Central memory CD8-positive, alpha-beta T cell (primary cell): ENCODE measurements around the gene FAT4.

Source experiments
- ATAC-seq: fragments of 150-1000 bp; cut with Tn5 transposase; replicated peaks from 2 replicates; pipeline ENCODE4 v1.10.0; 2022; ENCODE audit warnings: mild to moderate bottlenecking, moderate FRiP score, moderate number of reproducible peaks; ENCODE audit not compliant: poor library complexity, severe bottlenecking; ENCODE audit errors: extremely low read depth
- DNase-seq, 2 donors: peaks; one replicate each; pipeline ENCODE4 v3.0.0; 2021; ENCODE audit warnings: low spot score in 2 of 2
- H3K27ac Mint-ChIP-seq: one replicate; pipeline ENCODE4 v1.8.0; 2022; ENCODE audit warnings: low read depth, mild to moderate bottlenecking, moderate library complexity, mixed read lengths
- H3K27me3 Mint-ChIP-seq: one replicate; pipeline ENCODE4 v1.8.0; 2022; ENCODE audit warnings: mixed read lengths
- H3K36me3 Mint-ChIP-seq: one replicate; pipeline ENCODE4 v1.8.0; 2022; ENCODE audit warnings: mild to moderate bottlenecking, moderate library complexity, mixed read lengths; ENCODE audit not compliant: insufficient read depth
- H3K4me1 Mint-ChIP-seq: one replicate; pipeline ENCODE4 v1.8.0; 2022; ENCODE audit warnings: mixed read lengths
- H3K4me3 Mint-ChIP-seq: one replicate; pipeline ENCODE4 v1.8.0; 2022; ENCODE audit warnings: mild to moderate bottlenecking, moderate library complexity, mixed read lengths
- H3K9me3 Mint-ChIP-seq: one replicate; pipeline ENCODE4 v1.8.0; 2022; ENCODE audit warnings: mixed read lengths

The FAT4 gene

GRCh38 chr4:125322366-125322730 is 7.6 kb downstream of the FAT4 start:
- Mint-ChIP-seq H3K27ac (no peak overlapping the region), H3K4me1 (no peaks in the 10 kb centered on the region), H3K27me3 (peaks cover 14% of the 10 kb centered on the region), H3K9me3 (no peaks in the 10 kb centered on the region), H3K36me3 (no peaks in the 10 kb centered on the region), H3K4me3 (no peak overlapping the region)
- ATAC-seq (no peak), DNase-seq (no peak)

GRCh38 chr4:125323654-125324053 is 8.9 kb downstream of the FAT4 start:
- H3K36me3 Mint-ChIP-seq, result no peaks in the 10 kb centered on the region
- no peak for ATAC-seq
- no peaks in the 10 kb centered on the region for H3K4me1 Mint-ChIP-seq
- peaks cover under 1% of the 10 kb centered on the region for H3K27me3 Mint-ChIP-seq
- H3K4me3 Mint-ChIP-seq, result no peak overlapping the region
- no peak for DNase-seq
- H3K9me3 Mint-ChIP-seq, result no peaks in the 10 kb centered on the region
- H3K27ac Mint-ChIP-seq, result no peak overlapping the region

- no peak overlapping the region for H3K27ac Mint-ChIP-seq
- no peaks in the 10 kb centered on the region for H3K4me1 Mint-ChIP-seq
- no peaks in the 10 kb centered on the region for H3K27me3 Mint-ChIP-seq
- H3K9me3 Mint-ChIP-seq, result no peaks in the 10 kb centered on the region
- H3K4me3 Mint-ChIP-seq, result no peak overlapping the region
- DNase-seq (no peak), ATAC-seq (no peak)
- H3K36me3 Mint-ChIP-seq, result no peaks in the 10 kb centered on the region
These were observed 11.0 kb downstream of the FAT4 start for GRCh38 chr4:125325733-125326132.

- no peaks in the 10 kb centered on the region for H3K36me3 Mint-ChIP-seq
- DNase-seq (no peak), ATAC-seq (no peak)
- no peak overlapping the region for H3K27ac Mint-ChIP-seq
- H3K4me3 Mint-ChIP-seq, result no peak overlapping the region
- H3K4me1 Mint-ChIP-seq, result no peaks in the 10 kb centered on the region
- no peaks in the 10 kb centered on the region for H3K27me3 Mint-ChIP-seq
- H3K9me3 Mint-ChIP-seq, result peaks cover 5% of the 10 kb centered on the region
These were observed 16.4 kb downstream of the FAT4 start for GRCh38 chr4:125331116-125331515.

GRCh38 chr4:125334926-125335325 is 20.2 kb downstream of the FAT4 start:
- no peaks in the 10 kb centered on the region for H3K36me3 Mint-ChIP-seq
- H3K4me3 Mint-ChIP-seq, result no peak overlapping the region
- H3K27ac Mint-ChIP-seq, result no peak overlapping the region
- ATAC-seq, result no peak
- DNase-seq, result no peak
- H3K9me3 Mint-ChIP-seq, result peaks cover 5% of the 10 kb centered on the region
- H3K4me1 Mint-ChIP-seq, result no peaks in the 10 kb centered on the region
- H3K27me3 Mint-ChIP-seq, result no peaks in the 10 kb centered on the region

GRCh38 chr4:125338814-125339213 is 24.1 kb downstream of the FAT4 start:
- H3K4me3 Mint-ChIP-seq, result no peak overlapping the region
- no peaks in the 10 kb centered on the region for H3K36me3 Mint-ChIP-seq
- peaks cover 5% of the 10 kb centered on the region for H3K9me3 Mint-ChIP-seq
- H3K4me1 Mint-ChIP-seq, result no peaks in the 10 kb centered on the region
- DNase-seq (no peak), ATAC-seq (no peak)
- no peak overlapping the region for H3K27ac Mint-ChIP-seq
- no peaks in the 10 kb centered on the region for H3K27me3 Mint-ChIP-seq

GRCh38 chr4:125344198-125344597 is 29.4 kb downstream of the FAT4 start:
- H3K27ac Mint-ChIP-seq, result no peak overlapping the region
- no peaks in the 10 kb centered on the region for H3K36me3 Mint-ChIP-seq
- H3K27me3 Mint-ChIP-seq, result no peaks in the 10 kb centered on the region
- DNase-seq, result no peak
- ATAC-seq, result no peak
- H3K4me3 Mint-ChIP-seq, result no peak overlapping the region
- H3K4me1 Mint-ChIP-seq, result no peaks in the 10 kb centered on the region
- H3K9me3 Mint-ChIP-seq, result peaks cover 5% of the 10 kb centered on the region

GRCh38 chr4:125346616-125347015 is 31.9 kb downstream of the FAT4 start:
- H3K36me3 Mint-ChIP-seq, result no peaks in the 10 kb centered on the region
- ATAC-seq, result no peak
- no peak overlapping the region for H3K27ac Mint-ChIP-seq

GRCh38 chr4:125350470-125351135 is 35.8 kb downstream of the FAT4 start:
- DNase-seq, result no peak
- Mint-ChIP-seq H3K4me3 (no peak overlapping the region), H3K9me3 (peaks cover 6% of the 10 kb centered on the region), H3K27me3 (no peaks in the 10 kb centered on the region), H3K27ac (no peak overlapping the region), H3K4me1 (no peaks in the 10 kb centered on the region), H3K36me3 (no peaks in the 10 kb centered on the region)
- ATAC-seq, result no peak

More at GRCh38 chr4:125346616-125347015, 31.9 kb downstream of the FAT4 start:
- no peaks in the 10 kb centered on the region for H3K4me1 Mint-ChIP-seq
- H3K27me3 Mint-ChIP-seq, result no peaks in the 10 kb centered on the region
- H3K9me3 Mint-ChIP-seq, result peaks cover 5% of the 10 kb centered on the region
- no peak for DNase-seq
- no peak overlapping the region for H3K4me3 Mint-ChIP-seq

GRCh38 chr4:125352521-125352920 is 37.8 kb downstream of the FAT4 start:
- H3K4me1 Mint-ChIP-seq, result no peaks in the 10 kb centered on the region
- H3K4me3 Mint-ChIP-seq, result no peak overlapping the region
- H3K27me3 Mint-ChIP-seq, result no peaks in the 10 kb centered on the region
- peaks cover 6% of the 10 kb centered on the region for H3K9me3 Mint-ChIP-seq
- H3K27ac Mint-ChIP-seq, result no peak overlapping the region
- no peaks in the 10 kb centered on the region for H3K36me3 Mint-ChIP-seq
- DNase-seq, result no peak
- ATAC-seq, result no peak

- no peak for DNase-seq
- Mint-ChIP-seq H3K36me3 (no peaks in the 10 kb centered on the region), H3K4me3 (no peak overlapping the region), H3K4me1 (no peaks in the 10 kb centered on the region), H3K27ac (no peak overlapping the region), H3K27me3 (no peaks in the 10 kb centered on the region), H3K9me3 (peaks cover 6% of the 10 kb centered on the region)
- ATAC-seq, result no peak
These were observed 38.4 kb downstream of the FAT4 start for GRCh38 chr4:125353131-125353530.

GRCh38 chr4:125355791-125356190 is 41.0 kb downstream of the FAT4 start:
- Mint-ChIP-seq H3K36me3 (no peaks in the 10 kb centered on the region), H3K9me3 (peaks cover 13% of the 10 kb centered on the region), H3K27me3 (no peaks in the 10 kb centered on the region), H3K4me1 (no peaks in the 10 kb centered on the region), H3K27ac (no peak overlapping the region), H3K4me3 (no peak overlapping the region)
- ATAC-seq (no peak), DNase-seq (no peak)

- no peak for ATAC-seq
- Mint-ChIP-seq H3K9me3 (peaks cover 22% of the 10 kb centered on the region), H3K4me1 (no peaks in the 10 kb centered on the region), H3K27ac (no peak overlapping the region), H3K27me3 (no peaks in the 10 kb centered on the region), H3K4me3 (no peak overlapping the region), H3K36me3 (no peaks in the 10 kb centered on the region)
- DNase-seq, result no peak
These were observed 42.9 kb downstream of the FAT4 start for GRCh38 chr4:125357675-125358074.
